GDM1 (cell line): ENCODE data around the gene HEG1.
"Not testable (repeated sequence)": the region's sequence is repeated elsewhere in the genome, so short reads cannot be mapped to it uniquely, and the experiment has no call there.

Experiments
- DNase-seq: peaks from one replicate; lab custom pipeline; 2025; lab: John Stamatoyannopoulos, UW

Gene HEG1

GRCh38 chr3:124986192-124987143 is 69.3 kb downstream of the HEG1 start:
- no peak for DNase-seq

- no peak for DNase-seq
These were observed 70.4 kb downstream of the HEG1 start for GRCh38 chr3:124985349-124985748.

- no peak for DNase-seq
These were observed 71.0 kb downstream of the HEG1 start for GRCh38 chr3:124984754-124985153.

GRCh38 chr3:124982855-124983254 is 72.9 kb downstream of the HEG1 start:
- DNase-seq, result no peak

- no peak for DNase-seq
These were observed 74.3 kb downstream of the HEG1 start for GRCh38 chr3:124981472-124981871.

GRCh38 chr3:124978627-124979026 is 77.2 kb downstream of the HEG1 start:
- DNase-seq, result no peak

- no peak for DNase-seq
These were observed 79.4 kb downstream of the HEG1 start for GRCh38 chr3:124976383-124976782.

GRCh38 chr3:124974691-124975090 is 81.1 kb downstream of the HEG1 start:
- DNase-seq, result no peak

GRCh38 chr3:124973290-124973689 is 82.5 kb downstream of the HEG1 start:
- no peak for DNase-seq

- no peak for DNase-seq
These were observed 83.3 kb downstream of the HEG1 start for GRCh38 chr3:124972457-124972856.

GRCh38 chr3:124969963-124970722 is 85.7 kb downstream of the HEG1 start:
- no peak for DNase-seq

- DNase-seq, result no peak
These were observed 86.6 kb downstream of the HEG1 start for GRCh38 chr3:124969190-124969589.

- no peak for DNase-seq
These were observed 87.8 kb downstream of the HEG1 start for GRCh38 chr3:124967964-124968363.

GRCh38 chr3:124966521-124967445 is 89.0 kb downstream of the HEG1 start:
- no peak for DNase-seq

GRCh38 chr3:124965413-124965812 is 90.4 kb downstream of the HEG1 start:
- DNase-seq, result no peak

GRCh38 chr3:124964387-124964786 is 91.4 kb downstream of the HEG1 start:
- no peak for DNase-seq

GRCh38 chr3:124963755-124964154 is 92.0 kb downstream of the HEG1 start:
- DNase-seq, result no peak

GRCh38 chr3:124962403-124962940 is 93.3 kb downstream of the HEG1 start:
- DNase-seq, result no peak

- DNase-seq, result no peak
These were observed 95.1 kb downstream of the HEG1 start for GRCh38 chr3:124960698-124961097.

- no peak for DNase-seq
These were observed 95.7 kb downstream of the HEG1 start for GRCh38 chr3:124960105-124960504.

- not testable (repeated sequence) for DNase-seq
These were observed 97.8 kb downstream of the HEG1 start for GRCh38 chr3:124957951-124958350.
